ENCODE data around the gene CHN1. TPM values are rescaled to one million over a fixed set of nuclear protein-coding genes. Genes with fewer than 3 reads are reported as not detected.

CHN1 gene
- total and polyA plus RNA-seq, 2 experiments from 2014 or later = 64.3 to 70.8 TPM

DNA sequence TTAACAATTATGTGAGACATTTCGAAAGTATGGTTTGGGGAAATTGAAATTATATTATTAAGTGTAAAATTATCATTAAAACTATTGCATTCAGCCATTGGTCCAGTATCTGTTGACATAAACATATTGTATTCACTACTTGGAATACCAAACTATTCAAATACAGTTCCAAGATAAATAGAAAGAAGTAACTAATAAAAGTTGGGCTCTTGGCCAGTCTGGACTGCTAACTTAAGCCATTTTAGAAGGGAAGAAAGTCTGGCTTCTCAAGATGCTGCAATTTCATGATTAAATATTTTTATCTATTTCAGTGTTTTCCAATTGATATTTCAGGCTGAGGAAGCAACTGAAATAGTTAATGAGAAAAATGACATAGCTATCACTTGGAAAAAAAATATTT lies 131.1 kb downstream of the CHN1 start:
- Histone ChIP-seq H3K9me3 (ENCODE audit: low read depth) (no peaks in the 10 kb centered on the region), H3K36me3 (no peaks in the 10 kb centered on the region), H3K4me3 (no peak overlapping the region), H3K27me3 (no peaks in the 10 kb centered on the region), H3K4me1 (ENCODE audit: low read depth) (peaks cover 15% of the 10 kb centered on the region), H3K27ac (no peak overlapping the region)
- peak in 1 of 2 donors; percentile 34 for DNase-seq (ENCODE audit: low read depth in 1 of 2, low spot score in 1 of 2)
- TF ChIP-seq, protein P1, sequence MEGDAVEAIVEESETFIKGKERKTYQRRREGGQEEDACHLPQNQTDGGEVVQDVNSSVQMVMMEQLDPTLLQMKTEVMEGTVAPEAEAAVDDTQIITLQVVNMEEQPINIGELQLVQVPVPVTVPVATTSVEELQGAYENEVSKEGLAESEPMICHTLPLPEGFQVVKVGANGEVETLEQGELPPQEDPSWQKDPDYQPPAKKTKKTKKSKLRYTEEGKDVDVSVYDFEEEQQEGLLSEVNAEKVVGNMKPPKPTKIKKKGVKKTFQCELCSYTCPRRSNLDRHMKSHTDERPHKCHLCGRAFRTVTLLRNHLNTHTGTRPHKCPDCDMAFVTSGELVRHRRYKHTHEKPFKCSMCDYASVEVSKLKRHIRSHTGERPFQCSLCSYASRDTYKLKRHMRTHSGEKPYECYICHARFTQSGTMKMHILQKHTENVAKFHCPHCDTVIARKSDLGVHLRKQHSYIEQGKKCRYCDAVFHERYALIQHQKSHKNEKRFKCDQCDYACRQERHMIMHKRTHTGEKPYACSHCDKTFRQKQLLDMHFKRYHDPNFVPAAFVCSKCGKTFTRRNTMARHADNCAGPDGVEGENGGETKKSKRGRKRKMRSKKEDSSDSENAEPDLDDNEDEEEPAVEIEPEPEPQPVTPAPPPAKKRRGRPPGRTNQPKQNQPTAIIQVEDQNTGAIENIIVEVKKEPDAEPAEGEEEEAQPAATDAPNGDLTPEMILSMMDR (IDR thresholded peaks at IDR 0.05; ENCODE audit: low read depth, low read length) = no peak

DNA sequence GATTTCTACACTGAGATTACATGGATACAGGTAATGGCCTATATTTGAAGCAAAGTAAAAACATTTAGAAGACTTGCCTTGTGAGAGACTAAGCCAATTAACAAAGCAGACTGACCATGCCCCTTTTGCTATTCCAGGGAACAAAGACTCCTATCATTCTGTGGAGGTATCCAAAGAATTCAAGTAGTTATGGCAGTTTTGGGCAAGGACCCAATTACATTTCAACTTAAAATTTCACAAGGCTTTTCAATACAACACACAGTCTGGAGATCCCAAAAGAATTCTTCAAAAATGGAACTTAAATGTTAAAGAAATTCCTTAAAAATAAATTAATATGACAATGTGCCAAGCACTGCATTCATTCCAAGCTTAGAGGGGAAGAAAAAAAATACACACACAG lies 131.7 kb downstream of the CHN1 start:
- no peak overlapping the region for H3K4me3 ChIP-seq
- DNase-seq (ENCODE audit: low read depth in 1 of 2, low spot score in 1 of 2) = peak; percentile 1 to 87
- TF ChIP-seq, protein P1 (IDR thresholded peaks at IDR 0.05; ENCODE audit: low read depth, low read length) = no peak
- peaks cover 15% of the 10 kb centered on the region for H3K4me1 ChIP-seq (ENCODE audit: low read depth)
- H3K27ac ChIP-seq = no peak overlapping the region
- H3K27me3 ChIP-seq = no peaks in the 10 kb centered on the region
- H3K9me3 ChIP-seq (ENCODE audit: low read depth) = no peaks in the 10 kb centered on the region
- no peaks in the 10 kb centered on the region for H3K36me3 ChIP-seq

DNA sequence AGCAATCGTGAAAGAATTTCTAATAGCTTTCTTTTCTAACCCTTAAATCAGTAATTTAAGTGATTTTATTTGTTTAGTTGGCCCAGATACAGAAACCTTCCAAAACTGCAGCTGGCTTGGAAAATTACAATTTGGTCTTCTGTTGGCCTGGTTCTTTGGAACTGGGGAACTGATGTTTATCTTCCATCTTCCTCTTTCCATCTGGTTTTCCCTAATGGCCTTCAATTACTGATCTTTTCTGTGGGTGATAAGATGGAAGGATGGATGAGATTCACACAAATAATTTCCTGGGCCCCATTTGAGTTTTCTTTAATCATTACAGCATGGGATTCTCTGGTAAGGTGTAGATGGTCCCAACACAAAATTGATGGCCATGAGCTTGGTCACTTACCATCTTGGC lies 134.4 kb downstream of the CHN1 start:
- TF ChIP-seq, protein P1 (IDR thresholded peaks at IDR 0.05; ENCODE audit: low read depth, low read length) = no peak
- Histone ChIP-seq H3K36me3 (no peaks in the 10 kb centered on the region), H3K4me3 (no peak overlapping the region), H3K9me3 (ENCODE audit: low read depth) (no peaks in the 10 kb centered on the region), H3K4me1 (ENCODE audit: low read depth) (peaks cover 20% of the 10 kb centered on the region), H3K27ac (no peak overlapping the region), H3K27me3 (no peaks in the 10 kb centered on the region)
- no peak for DNase-seq (ENCODE audit: low read depth in 1 of 2, low spot score in 1 of 2)

DNA sequence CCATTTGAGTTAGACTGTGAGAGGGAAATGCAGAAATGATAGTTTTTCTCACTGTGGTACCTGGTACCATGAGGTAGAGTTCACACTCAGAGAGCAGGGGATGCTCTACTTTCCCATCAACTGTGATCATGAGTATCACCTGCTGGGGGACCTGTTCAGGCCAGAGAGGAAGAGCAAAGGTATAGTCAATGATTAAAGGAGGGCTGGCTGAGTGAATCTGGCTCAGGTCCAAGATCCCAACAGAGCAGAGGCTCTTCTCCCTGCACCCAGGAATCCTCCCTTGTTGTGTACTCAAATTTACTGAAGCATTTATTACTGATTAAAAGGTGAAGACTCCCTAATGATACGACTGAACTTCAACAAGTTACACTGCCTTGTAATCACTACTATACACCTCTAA lies 136.3 kb downstream of the CHN1 start:
- Histone ChIP-seq H3K36me3 (no peaks in the 10 kb centered on the region), H3K4me3 (no peak overlapping the region), H3K4me1 (ENCODE audit: low read depth) (peaks cover 21% of the 10 kb centered on the region), H3K27ac (no peak overlapping the region), H3K27me3 (no peaks in the 10 kb centered on the region), H3K9me3 (ENCODE audit: low read depth) (no peaks in the 10 kb centered on the region)
- no peak for DNase-seq (ENCODE audit: low read depth in 1 of 2, low spot score in 1 of 2)
- TF ChIP-seq, protein P1 (IDR thresholded peaks at IDR 0.05; ENCODE audit: low read depth, low read length) = no peak

DNA sequence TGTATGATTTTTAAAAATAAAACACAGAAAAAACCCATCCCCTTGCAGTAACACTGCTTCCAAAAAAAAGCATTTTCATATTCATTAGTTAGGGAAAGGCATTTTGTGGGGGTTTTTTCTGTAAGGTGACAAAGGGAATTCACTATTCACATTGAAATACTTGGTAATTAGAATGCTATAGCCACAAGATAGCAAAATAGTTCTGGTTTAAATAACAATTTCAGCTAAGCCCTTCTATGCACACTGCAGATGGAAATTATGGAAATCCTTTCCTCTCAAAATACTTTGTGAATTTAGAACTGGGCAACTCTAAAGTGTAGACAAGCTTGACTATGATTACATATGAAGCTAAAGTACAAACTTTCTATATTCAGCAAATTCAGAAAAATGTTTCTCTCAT lies 138.8 kb downstream of the CHN1 start:
- Histone ChIP-seq H3K9me3 (ENCODE audit: low read depth) (no peaks in the 10 kb centered on the region), H3K4me3 (no peak overlapping the region), H3K27me3 (no peaks in the 10 kb centered on the region), H3K27ac (no peak overlapping the region), H3K36me3 (no peaks in the 10 kb centered on the region), H3K4me1 (ENCODE audit: low read depth) (peaks cover 5% of the 10 kb centered on the region)
- TF ChIP-seq, protein P1 (IDR thresholded peaks at IDR 0.05; ENCODE audit: low read depth, low read length) = no peak
- no peak for DNase-seq (ENCODE audit: low read depth in 1 of 2, low spot score in 1 of 2)

DNA sequence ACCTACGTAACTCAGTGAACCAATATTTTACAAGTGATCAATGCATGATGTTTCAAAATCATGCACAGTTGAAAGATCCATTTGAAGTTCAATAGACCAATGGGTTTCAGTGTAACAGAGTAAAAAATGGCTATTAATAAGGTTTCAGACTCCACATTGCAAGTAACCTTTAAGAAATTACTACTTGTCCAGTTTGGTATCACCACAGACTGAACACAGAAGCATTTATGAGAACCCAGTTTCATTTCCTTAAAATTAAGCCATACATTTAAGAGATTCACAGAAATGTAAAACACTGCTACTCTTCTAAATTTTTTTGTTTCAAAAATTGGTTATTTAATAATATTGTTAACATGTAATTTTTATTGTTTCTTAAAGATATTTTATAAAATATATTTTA lies 142.0 kb downstream of the CHN1 start:
- DNase-seq (ENCODE audit: low read depth in 1 of 2, low spot score in 1 of 2) = no peak
- H3K27me3 ChIP-seq = no peaks in the 10 kb centered on the region
- H3K4me1 ChIP-seq (ENCODE audit: low read depth) = peaks cover 17% of the 10 kb centered on the region
- TF ChIP-seq, protein P1 (IDR thresholded peaks at IDR 0.05; ENCODE audit: low read depth, low read length) = no peak
- H3K36me3 ChIP-seq = no peaks in the 10 kb centered on the region
- H3K9me3 ChIP-seq (ENCODE audit: low read depth) = no peaks in the 10 kb centered on the region
- no peak overlapping the region for H3K27ac ChIP-seq
- H3K4me3 ChIP-seq = no peak overlapping the region

Data from cardiac muscle cell (in vitro differentiated cells and primary cell).